Measurements from ENCODE around the gene CYB561D1. TPM values are rescaled to one million over a fixed set of nuclear protein-coding genes. Genes with fewer than 3 reads are reported as not detected.

The CYB561D1 gene
- total and polyA plus RNA-seq, 2 of the 13 experiments (the other 11 are each of a cell fraction or from before 2014, with no cell fraction given), result 3.9 to 4.1 TPM

DNA sequence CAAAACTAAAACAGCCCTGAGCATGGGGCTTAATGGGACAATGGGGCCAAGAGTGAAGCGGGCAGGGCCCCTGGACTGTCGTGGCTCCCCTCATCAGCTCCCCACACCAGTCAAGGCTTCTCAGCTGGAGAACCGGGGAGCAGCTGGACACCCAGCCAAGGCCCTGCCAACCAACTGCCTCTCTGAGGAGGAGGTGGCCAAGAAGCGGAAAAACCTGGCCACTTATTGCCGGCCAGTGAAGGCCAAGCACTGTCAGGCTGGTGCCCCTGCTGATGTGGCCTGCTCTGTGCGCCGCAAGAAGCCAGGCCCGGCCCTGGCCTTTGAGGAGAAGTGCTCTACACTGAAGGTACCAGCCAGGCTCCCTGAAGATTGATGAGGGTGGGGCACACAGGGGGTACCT, 2.5 kb upstream of the CYB561D1 start:
- POLR2A ChIA-PET, result interaction anchor here (1.4 kb wide), 1 partner anchor 40 kb away, joined by 18 read pairs; no protein-coding TSS in a partner anchor
- ATAC-seq, result no peak
- no peak overlapping the region for H3K4me2 ChIP-seq (ENCODE audit: low read depth, low read length)
- no peak overlapping the region for H3K27ac ChIP-seq (ENCODE audit: extremely low read length, insufficient read depth, low read length)
- no TSS peak for BruUV-seq (replicated peaks)
- H2AFZ ChIP-seq (ENCODE audit: low read length), result no peak overlapping the region
- H3K79me2 ChIP-seq (ENCODE audit: insufficient read depth, low read length), result no peaks in the 10 kb centered on the region
- peaks cover 18% of the 10 kb centered on the region for H3K4me1 ChIP-seq (ENCODE audit: insufficient read depth, low read length)
- no peak for FAIRE-seq
- peaks cover 1 to 6% of the 10 kb centered on the region in 2 experiments; a peak in 2 of 5 replicates for H3K36me3 ChIP-seq (replicated peaks in 1 of 2; ENCODE audit: control insufficient read depth in 1 of 2, insufficient read depth in 2 of 2, low read length in 2 of 2)
- 100% methylated on average over 4 of the region's 8 CpGs for WGBS (ENCODE audit: low lambda C conversion rate)
- DNase-seq (ENCODE audit: low spot score), result no peak
- no peaks in the 10 kb centered on the region for H3K27me3 ChIP-seq (ENCODE audit: control insufficient read depth in 1 of 2, insufficient read depth in 2 of 2, low read length in 2 of 2)
- no peak overlapping the region for H3K9ac ChIP-seq (ENCODE audit: insufficient read depth, low read depth, low read length)
- no peak overlapping the region for H3K4me3 ChIP-seq (replicated peaks in 1 of 3; ENCODE audit: insufficient read depth in 1 of 3, low read depth in 2 of 3, low read length in 3 of 3)
- in situ Hi-C loops (cut with HindIII; ENCODE audit: extremely low pct_ligation_motif_present, low pct_unique_long_range_greater_than_20kb), result loop anchor here (5.0 kb wide), 1 partner anchor 41 kb away; no protein-coding TSS in a partner anchor
- no peaks in the 10 kb centered on the region for H3K9me3 ChIP-seq (ENCODE audit: low read length)
- no peaks in the 10 kb centered on the region for H4K20me1 ChIP-seq (ENCODE audit: insufficient read depth, low read length)
- TF ChIP-seq ZNF557 (CRISPR knock-in tag; IDR thresholded peaks at IDR 0.05), result no peak
- TF ChIP-seq HCFC1 (IDR thresholded peaks at IDR 0.05; ENCODE audit: low read depth, low read length), result no peak
- no peak for TF ChIP-seq ZNF615 (CRISPR knock-in tag; IDR thresholded peaks at IDR 0.05; ENCODE audit: borderline replicate concordance)
- TF ChIP-seq, protein P1, sequence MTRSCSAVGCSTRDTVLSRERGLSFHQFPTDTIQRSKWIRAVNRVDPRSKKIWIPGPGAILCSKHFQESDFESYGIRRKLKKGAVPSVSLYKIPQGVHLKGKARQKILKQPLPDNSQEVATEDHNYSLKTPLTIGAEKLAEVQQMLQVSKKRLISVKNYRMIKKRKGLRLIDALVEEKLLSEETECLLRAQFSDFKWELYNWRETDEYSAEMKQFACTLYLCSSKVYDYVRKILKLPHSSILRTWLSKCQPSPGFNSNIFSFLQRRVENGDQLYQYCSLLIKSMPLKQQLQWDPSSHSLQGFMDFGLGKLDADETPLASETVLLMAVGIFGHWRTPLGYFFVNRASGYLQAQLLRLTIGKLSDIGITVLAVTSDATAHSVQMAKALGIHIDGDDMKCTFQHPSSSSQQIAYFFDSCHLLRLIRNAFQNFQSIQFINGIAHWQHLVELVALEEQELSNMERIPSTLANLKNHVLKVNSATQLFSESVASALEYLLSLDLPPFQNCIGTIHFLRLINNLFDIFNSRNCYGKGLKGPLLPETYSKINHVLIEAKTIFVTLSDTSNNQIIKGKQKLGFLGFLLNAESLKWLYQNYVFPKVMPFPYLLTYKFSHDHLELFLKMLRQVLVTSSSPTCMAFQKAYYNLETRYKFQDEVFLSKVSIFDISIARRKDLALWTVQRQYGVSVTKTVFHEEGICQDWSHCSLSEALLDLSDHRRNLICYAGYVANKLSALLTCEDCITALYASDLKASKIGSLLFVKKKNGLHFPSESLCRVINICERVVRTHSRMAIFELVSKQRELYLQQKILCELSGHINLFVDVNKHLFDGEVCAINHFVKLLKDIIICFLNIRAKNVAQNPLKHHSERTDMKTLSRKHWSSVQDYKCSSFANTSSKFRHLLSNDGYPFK (CRISPR knock-in tag; IDR thresholded peaks at IDR 0.05; ENCODE audit: borderline replicate concordance), result no peak
- TF ChIP-seq NFE2L1 (CRISPR knock-in tag; IDR thresholded peaks at IDR 0.05; ENCODE audit: borderline replicate concordance), result no peak
- TF ChIP-seq BRF2 (CRISPR knock-in tag; IDR thresholded peaks at IDR 0.05), result no peak
- no peak for TF ChIP-seq ZNF235 (CRISPR knock-in tag; IDR thresholded peaks at IDR 0.05; ENCODE audit: borderline replicate concordance)
- no peak for TF ChIP-seq ZBTB37 (CRISPR knock-in tag; IDR thresholded peaks at IDR 0.05)
- TF ChIP-seq CBFB (CRISPR knock-in tag; IDR thresholded peaks at IDR 0.05), result no peak
- no peak for TF ChIP-seq MAZ (IDR thresholded peaks at IDR 0.05; ENCODE audit: borderline replicate concordance, low read depth, low read length)
- no peak for TF ChIP-seq MAZ (CRISPR knock-in tag; IDR thresholded peaks at IDR 0.05; ENCODE audit: low read depth)
- no peak for TF ChIP-seq GZF1 (CRISPR knock-in tag; IDR thresholded peaks at IDR 0.05)
- no peak for TF ChIP-seq ZEB1 (IDR thresholded peaks at IDR 0.05; ENCODE audit: insufficient replicate concordance, low read depth)
- no peak for TF ChIP-seq NFYC (CRISPR knock-in tag; IDR thresholded peaks at IDR 0.05)
- CTCF ChIA-PET (ENCODE audit: low intra/inter-chr PET ratio, low total read pairs), result interaction anchor here (1.8 kb wide), 1 partner anchor 40 kb away, joined by 45 read pairs; no protein-coding TSS in a partner anchor
- intact Hi-C loops (cut with micrococcal nuclease; ENCODE audit: unreplicated experiment), result loop anchor here (5.0 kb wide), 1 partner anchor 64 kb away; the partner anchor contains the start of gene PSMA5
